GM21526 (cell line): ENCODE data around the gene CDH6.

ENCODE experiments used
- ATAC-seq: cut with Tn5 transposase; IDR thresholded peaks from one replicate; pipeline ENCODE4 v1.9.1; 2021; ENCODE audit warnings: moderate library complexity; ENCODE audit not compliant: unreplicated experiment, low FRiP score

CDH6 gene

DNA sequence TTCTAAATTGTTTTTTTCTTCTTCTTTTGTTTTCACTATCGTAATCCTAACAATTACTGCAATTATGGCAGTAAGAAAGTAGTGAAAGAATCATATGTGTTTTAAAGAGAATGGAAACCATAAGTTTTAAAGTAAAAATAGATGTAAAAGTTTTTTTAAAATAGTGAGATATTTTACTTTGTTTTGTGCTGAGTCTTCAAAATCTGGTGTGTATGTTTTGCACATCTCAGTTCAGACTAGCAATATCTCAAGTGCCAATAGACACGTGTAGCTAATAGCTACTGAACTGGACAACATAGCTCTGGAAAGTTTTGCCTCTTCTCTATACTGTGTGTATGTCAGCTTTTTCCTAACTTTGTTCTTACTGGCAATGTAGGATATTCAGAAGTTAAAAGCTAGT lies 45.0 kb downstream of the CDH6 start:
- no peak for ATAC-seq

DNA sequence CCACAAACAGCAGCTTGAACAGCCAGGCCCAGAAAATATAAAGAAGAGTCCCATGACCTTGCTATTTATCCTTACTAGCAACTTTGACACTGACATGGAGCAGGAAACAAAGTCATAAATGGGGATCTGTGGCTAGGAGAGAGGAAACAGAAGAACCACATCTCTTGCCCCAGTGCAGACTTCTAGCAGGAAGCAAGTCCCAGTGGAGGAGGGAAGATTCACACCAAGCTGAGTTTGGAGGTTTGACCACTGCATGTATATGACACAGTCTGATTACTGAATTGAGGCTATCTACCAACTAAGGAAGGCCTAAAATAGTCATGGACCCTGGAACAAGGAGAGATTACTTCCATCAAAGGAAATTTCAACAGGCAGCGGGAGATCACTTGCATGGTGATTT lies 51.4 kb downstream of the CDH6 start:
- no peak for ATAC-seq

DNA sequence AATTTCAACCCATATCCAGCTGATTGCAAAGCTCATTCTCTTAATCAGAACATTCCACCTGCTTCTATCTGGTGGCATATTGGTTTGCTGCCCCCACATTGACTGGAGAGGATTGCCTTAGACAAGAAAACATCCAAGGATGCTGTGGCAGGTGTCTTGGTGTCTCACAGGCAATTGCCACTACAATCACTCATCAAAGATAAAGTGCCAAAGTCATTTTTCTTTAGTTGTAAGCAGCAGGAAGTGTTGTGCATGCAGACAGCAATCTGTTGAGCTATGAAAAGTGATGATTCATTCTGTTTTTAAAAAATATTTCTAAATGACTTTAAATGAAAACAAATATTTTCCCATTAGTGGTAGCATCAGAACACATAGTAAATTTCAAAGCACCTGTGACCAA lies 53.9 kb downstream of the CDH6 start:
- no peak for ATAC-seq

DNA sequence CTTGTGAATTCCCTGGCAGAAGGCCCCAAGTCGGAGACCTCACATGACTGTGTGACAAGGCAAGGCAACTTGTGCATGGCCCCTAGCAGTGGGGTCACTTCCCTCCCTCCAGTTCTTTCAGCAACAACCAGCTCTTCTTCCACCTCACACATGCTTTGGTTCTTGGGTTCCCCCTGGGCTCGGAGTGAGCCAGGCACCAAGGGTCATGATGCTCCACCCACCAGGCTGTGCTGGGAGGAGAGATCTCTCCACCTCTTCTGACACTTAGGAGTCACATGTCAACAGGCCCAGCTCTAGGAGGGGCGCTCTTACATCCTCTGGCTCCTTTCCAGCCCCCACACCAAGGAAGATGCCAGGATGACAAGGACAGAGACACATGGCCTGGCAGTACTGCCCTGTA lies 56.7 kb downstream of the CDH6 start:
- no peak for ATAC-seq

DNA sequence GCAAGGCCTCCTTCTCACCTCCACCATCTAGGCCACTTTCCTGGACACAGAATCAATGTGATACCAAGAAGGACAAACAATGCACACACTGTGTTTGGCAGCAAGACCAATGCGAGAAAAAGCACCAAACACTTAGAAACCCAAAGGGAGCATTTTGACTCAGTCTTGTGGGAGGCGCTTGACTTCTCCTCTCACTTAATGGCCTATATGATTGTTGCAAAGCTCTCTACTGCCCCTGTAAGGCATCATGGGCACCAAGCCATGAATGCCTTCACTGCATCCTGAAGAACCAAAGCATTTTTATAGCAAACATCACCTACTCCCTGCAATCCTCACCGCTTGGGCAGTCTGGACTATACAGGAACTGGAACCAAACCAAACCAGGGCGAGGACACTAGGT lies 57.5 kb downstream of the CDH6 start:
- ATAC-seq = no peak

DNA sequence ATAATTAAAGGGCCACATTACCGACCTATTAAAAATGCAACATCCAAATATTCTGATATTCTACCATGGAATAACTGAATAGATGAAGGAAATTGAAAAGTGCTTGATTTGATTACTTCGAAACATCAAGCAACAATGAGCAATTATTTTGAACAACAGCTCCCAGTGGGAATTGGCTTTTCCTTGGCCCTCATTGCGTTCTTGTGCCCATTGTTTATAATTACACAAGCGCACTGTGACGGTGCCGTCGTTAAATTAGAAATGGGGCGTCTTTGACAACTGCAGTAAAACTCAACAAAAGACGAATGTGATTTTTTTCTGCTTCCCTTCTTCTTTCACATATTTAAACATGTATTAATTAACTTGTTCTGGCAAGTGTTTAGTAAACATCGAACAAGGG lies 61.6 kb downstream of the CDH6 start:
- ATAC-seq = no peak

DNA sequence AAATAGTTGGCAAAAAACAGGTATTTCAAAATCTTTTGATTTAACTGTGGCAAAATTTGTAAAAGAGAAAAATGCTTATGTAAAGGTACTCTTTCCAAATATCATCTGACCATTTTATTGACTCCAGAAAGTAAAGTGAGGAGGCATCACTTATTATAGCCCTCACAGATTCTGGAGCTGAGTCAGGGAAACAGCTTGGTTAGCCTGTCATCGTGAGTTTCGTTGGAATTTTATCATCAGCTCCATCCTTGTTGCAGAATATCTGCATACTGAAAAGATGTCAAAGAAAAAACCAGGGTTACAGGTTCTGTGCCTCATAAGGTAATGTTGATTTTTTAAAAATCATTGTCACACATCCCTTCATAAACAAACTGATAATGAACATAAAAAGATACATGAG lies 74.8 kb downstream of the CDH6 start:
- ATAC-seq = no peak

DNA sequence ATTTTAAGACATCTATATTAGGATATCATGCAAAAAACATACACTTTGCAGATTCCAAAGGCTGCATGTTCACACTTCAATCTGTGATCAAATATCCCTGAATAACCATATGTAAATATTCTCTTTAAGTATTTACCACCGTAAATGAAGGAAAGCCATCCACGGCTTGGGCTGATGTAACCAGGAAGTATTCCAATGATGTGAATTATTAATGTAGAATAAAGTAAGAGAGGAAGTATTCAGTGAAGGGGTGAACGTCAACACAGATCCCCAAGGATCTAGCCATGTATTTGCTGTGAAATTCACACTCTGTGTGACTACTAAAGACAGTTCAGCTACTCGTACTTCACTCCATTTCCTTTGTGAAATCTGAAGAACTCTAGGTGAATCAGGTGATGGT lies 75.2 kb downstream of the CDH6 start:
- no peak for ATAC-seq

DNA sequence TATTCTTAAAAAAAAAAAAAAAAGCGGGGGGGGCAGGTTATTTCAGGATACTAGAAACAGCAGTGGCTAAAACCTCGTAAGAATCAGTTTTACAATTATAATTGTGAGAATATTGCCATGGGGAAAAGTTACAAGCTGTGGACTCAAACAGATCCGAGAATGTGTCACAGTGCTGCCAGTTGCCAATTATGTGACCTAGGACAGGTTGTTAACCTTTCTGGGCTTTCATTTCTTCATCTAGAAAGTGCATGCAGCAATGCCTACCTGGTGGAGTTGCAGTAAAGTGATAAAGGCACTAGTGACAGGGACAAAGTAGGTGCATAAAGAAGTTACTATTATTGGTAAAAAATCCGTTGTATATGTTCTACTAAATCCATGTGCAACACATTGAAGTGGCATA lies 75.8 kb downstream of the CDH6 start:
- no peak for ATAC-seq

DNA sequence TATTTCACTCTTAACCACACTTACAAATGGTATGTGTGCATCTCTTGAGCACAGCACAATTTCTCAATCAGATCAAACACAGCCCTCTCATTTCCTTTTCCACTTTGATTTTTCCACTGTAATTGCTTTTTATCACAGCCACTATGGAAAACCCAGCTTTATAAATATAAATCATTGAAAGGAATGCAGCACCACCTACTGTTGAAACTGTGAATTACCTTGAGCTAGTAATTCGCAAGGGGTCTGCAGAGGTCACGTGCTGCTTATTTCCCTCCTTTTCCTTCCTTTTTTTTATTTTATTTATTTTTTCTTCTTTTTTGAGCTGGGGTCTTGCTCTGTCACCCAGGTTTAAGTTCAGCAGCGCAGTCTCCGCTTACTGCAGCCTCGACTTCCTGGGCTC lies 76.9 kb downstream of the CDH6 start:
- no peak for ATAC-seq

DNA sequence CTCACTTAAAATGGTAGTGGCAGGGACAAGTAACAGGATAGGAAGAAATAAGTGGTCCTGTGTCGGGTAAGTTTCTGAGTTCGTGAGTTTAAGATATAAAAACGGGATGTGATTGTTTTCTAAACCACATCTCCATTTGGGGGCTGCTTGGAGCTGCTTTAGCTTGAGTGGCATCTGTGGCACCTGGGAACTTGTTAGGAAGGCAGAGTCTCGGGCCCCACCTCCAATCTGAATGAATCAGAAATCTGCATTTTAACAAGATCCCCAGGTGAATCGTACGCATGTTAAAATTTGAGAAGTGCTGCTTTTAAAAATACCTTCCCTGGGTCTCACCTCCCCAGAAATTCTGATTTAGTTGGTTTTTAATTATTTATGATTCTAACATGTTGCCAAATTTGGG lies 78.1 kb downstream of the CDH6 start:
- ATAC-seq = no peak

DNA sequence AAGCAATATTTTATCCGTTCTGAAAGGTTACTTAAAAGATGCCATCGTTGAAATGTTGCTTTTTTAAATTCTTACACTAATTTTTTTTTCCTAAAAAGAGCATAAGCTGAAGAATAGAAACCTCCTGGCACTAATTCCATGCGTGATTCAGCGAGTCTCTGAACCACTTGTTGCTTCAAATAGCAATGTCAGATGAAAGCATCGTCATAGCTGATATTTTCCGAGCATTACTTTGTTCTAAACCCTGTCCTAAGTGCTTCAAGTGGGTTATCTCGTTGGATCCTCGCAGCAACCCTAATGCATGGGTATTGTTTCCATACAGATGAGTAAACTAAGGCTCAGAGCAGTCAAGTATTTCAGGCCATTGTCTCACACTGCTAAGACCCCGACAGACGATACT lies 79.7 kb downstream of the CDH6 start:
- no peak for ATAC-seq

DNA sequence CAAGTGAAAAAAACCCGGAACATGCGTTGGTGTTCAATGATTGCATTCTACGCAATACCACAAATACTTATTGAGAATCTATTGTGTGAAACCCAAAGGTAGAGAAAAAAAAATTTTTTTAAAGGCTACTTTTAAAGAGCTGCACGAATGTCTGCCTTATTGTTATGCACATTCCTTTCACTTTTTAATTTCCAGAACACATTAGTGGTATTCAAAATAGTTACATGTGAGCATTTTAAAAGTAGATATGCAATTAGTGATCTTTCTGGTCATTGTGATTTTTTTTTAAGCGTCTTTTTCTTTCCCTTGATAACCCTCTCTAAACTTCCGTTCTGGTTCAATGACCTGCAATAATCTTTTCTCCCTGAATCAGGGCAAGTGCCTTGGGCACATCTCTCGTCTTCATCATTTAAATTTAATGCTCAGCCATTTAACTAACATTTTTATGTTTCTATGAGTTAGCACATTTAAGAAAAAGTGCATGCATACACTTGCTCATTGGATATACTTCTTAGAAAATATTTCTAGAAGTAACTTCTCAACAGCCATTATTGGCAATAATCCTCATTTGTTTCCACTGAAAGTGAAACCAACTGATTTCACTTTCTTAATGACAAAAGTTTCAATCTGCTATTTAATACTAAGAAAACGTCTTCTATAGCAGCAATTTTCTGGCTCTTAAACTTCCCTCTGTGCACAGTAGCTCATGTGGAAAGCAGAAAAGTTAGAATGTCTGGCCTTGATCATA lies 80.3 kb downstream of the CDH6 start:
- peak; percentile 81 for ATAC-seq

DNA sequence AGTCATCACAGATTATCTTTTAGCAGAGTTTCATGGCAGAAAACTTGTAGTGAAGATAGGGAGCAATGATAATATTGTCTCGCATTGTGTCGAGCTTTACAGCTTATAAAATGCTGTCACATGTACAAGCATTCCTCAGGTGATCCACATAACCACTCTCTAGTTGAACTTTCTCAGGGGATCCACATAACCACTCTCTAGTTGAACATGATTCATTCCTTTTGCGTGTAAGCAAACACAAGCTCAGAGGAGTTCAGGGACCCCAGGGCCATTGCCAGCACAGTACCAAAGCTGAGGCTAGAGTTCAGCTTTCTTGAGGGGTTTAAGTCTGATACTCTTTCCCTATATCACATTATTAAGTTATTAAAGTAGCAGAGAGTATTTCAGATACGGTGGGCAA lies 86.7 kb downstream of the CDH6 start:
- ATAC-seq = no peak

DNA sequence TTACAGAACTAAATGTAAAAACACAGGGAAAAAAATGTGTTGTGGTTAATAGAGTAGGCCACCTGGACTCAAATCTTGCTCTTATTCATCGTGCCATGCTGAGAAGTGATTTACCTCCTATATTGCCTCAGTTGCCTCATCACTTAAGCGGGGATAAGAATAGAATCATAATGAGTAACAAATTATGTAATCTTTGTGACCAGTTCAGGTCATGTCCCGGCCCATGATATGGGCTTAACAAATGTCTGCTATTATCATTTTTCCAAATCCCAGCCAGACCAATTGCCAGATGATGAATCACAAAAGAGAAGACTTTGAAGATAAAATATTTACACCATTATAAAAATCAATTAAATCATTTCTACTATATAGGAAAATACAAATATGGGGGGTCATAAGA lies 89.8 kb downstream of the CDH6 start:
- no peak for ATAC-seq

DNA sequence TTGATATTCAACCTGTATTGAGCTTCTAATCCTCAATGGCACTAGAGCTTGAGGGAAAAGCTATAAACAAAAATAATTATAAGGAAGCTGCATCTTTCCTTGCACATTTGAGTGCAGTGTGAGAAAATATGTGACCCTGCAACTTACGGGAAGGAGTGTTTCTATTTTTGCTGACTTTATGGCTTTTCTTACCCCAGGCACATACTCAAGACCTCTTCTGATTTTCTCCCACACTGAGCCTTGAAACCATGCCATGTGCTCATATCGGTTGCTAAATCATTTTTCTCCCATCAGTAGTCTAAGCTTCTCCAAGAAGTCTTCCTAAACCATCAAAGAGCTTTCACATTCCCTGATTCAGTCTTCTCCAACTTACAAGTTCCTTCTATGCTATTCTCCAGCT lies 91.5 kb downstream of the CDH6 start:
- ATAC-seq = no peak

DNA sequence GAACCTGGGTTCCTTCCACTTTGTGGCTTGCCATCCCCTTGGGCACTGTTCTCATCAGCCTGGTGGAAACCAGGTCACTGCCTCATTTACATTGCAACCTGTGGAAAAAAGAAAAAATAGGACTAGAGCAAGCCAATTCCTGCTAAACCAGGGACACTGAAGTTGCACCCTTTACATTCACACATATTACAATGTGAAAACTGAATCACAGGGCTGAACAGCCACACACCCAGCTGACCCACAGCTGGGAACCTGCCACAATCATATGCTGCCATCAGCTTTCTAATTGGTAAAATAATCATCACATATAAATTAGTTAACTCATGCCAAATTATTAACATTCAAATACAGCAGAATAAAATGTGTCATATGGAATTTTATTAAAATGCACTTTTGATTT lies 94.5 kb downstream of the CDH6 start:
- ATAC-seq = no peak

DNA sequence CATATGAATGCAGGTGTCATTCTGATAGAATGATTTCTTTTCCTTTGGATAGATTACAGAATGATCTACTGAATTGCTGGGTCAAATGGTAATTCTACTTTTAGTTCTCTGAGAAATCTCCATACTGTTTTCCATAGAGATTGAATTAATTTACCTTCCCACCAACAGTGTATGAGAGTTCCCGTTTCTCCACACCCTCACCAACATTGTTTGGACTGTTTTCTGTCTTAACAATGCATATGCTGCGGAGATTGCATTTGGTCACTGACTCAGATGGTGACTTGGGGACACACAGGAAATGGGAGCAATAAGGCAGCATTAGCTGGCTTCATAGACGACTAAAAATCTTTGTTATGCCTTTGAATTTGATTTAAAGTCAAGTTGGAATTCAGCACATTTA lies 95.9 kb downstream of the CDH6 start:
- no peak for ATAC-seq

DNA sequence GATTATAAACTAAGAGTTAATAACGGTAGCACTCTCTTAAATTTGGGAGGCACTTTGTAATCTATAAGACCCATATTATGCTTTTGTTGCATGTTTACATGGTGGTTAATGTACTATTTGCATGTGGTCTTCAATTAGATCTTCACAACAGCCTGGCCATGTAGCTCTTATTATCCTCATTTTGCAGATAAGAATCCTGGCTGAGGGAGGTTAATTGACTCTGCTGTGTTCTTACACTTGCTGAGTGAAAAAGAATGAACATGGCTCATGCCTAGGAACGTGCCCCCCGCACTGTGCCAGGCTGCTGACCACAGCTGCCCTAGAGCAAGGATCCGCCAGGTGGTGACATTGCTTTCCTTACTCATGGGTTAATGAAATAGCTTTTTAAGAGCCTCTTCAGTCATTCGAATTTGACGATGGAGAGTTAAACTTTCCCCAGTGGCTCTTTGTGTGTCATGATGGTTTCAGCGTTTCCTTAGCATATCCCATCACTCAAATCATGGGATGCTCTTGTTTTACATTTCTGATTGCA lies 97.9 kb downstream of the CDH6 start:
- ATAC-seq = no peak

DNA sequence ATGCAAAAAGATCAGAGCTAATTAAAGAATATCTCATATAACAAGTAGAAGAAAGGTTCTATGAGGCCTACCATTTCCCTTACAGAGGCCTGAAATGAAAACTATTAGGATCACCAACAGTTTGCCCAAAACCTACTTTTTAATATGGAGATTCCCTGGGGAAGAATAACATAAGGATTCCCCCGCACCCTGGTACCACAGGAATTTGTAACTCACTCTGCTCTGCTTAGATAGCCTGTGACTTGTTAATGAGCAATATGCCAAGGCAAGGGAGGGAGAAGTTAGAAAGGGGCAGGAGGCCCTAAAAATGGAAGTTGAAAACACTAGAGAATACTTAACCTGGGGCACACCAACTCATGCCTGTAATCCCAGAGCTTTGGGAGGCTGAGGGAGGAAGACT lies 107.0 kb downstream of the CDH6 start:
- no peak for ATAC-seq

DNA sequence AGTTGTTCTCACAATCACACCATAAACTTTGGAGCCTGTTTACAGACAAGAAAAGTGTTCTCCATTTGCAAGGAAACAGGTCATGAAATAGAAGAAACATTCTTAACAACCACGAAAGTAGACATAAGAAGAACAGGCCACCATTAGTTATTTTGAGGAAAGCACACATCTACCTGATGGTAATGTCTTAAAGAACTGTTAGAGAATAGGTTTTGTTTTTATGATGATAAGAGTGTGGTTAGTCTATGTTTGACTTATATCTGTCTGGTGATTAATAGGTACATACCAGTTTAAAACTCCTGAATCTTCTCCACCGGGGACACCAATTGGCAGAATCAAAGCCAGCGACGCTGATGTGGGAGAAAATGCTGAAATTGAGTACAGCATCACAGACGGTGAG lies 108.3 kb downstream of the CDH6 start:
- ATAC-seq = no peak

DNA sequence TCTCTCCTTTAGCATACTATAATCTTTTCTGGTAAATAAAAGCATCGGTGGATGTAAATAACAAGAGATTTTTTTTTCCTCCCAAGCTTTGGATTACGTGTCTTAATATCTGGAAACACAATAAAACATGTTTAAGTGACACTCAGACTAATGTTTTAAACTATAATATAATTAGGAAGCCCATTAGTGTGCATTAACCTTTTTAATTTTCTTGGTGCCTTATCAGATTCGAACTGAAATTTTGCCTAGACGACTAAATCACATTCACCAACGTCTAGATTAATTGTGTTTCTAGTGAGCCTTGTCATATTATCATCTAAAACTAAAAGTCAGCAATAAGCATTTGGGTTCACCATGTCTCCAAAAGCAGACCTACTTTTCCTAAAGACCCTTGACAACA lies 110.2 kb downstream of the CDH6 start:
- no peak for ATAC-seq

DNA sequence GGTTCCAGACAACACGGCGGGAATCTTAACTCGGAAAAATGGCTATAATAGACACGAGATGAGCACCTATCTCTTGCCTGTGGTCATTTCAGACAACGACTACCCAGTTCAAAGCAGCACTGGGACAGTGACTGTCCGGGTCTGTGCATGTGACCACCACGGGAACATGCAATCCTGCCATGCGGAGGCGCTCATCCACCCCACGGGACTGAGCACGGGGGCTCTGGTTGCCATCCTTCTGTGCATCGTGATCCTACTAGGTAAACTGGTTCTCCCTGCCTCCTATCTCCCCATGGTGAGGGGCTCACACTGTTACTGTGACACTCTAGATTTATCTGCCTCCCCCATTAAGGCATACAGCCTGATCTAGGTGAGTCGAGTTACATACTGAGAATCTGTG lies 124.2 kb downstream of the CDH6 start:
- ATAC-seq = no peak
